Thyroid gland (tissue), 4 donors: ENCODE results near the gene SEPTIN11.

Experiments used
- POLR2A ChIP-seq, 2 donors: fragments of 450-650 bp; IDR thresholded peaks; one replicate each; pipeline ENCODE4 v1.6.1; 2017; ENCODE audit warnings: antibody characterized with exemption in 2 of 2, mild to moderate bottlenecking in 2 of 2, moderate library complexity in 1 of 2
- TF ChIP-seq, protein P1 (sequence below), 6 experiments: fragments of 200-600 bp in 3 of 6; fragments of 450-650 bp in 3 of 6; sonication (generic) in 3 of 6; IDR thresholded peaks; one replicate each; pipeline ENCODE4 v1.5.1; 2016 to 2019; ENCODE audit warnings: antibody characterized with exemption in 6 of 6, mild to moderate bottlenecking in 2 of 6, inconsistent platforms in 1 of 6, moderate library complexity in 1 of 6

DNA sequence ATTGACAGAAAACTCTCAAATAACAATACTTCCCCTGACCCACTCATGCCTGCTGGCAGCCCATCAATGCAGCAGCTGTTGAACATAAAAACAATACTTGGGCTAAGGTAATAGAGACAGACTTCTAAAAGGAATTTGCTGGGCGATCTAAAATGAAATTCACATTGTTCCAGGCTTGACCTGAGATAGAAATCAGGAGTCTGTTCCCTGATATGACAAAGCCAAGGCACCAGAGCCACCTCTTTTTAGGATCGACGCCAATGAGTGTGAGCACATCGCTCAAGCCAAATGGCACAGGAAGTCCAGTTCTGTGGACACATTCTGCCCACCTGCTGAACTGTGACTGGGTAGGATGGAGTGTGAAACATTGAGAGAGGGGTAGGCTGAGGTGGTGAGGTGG lies 4.9 kb downstream of the SEPTIN11 start:
- TF ChIP-seq, protein P1, sequence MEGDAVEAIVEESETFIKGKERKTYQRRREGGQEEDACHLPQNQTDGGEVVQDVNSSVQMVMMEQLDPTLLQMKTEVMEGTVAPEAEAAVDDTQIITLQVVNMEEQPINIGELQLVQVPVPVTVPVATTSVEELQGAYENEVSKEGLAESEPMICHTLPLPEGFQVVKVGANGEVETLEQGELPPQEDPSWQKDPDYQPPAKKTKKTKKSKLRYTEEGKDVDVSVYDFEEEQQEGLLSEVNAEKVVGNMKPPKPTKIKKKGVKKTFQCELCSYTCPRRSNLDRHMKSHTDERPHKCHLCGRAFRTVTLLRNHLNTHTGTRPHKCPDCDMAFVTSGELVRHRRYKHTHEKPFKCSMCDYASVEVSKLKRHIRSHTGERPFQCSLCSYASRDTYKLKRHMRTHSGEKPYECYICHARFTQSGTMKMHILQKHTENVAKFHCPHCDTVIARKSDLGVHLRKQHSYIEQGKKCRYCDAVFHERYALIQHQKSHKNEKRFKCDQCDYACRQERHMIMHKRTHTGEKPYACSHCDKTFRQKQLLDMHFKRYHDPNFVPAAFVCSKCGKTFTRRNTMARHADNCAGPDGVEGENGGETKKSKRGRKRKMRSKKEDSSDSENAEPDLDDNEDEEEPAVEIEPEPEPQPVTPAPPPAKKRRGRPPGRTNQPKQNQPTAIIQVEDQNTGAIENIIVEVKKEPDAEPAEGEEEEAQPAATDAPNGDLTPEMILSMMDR (IDR thresholded peaks at IDR 0.05), result no peak
- no peak for TF ChIP-seq POLR2A (IDR thresholded peaks at IDR 0.05)
